ENCODE measurements around the gene RASAL2.

GRCh38 chr1:178109348-178110143, 15.6 kb downstream of the RASAL2 start:
- TF ChIP-seq CTCF (conservative IDR thresholded peaks at IDR 0.05; ENCODE audit: low read depth in 2 of 2), result no peak
- TF ChIP-seq REST (IDR thresholded peaks at IDR 0.05; ENCODE audit: unreplicated experiment), result no peak
- no peak for TF ChIP-seq CREB1 (CRISPR knock-in tag; IDR thresholded peaks at IDR 0.05; ENCODE audit: low read depth)
- no peak for TF ChIP-seq POLR2AphosphoS5 (IDR thresholded peaks at IDR 0.05; ENCODE audit: low read depth)
- TF ChIP-seq EZH2 (IDR thresholded peaks at IDR 0.05; ENCODE audit: low read depth, unreplicated experiment), result no peak

Measured in GM23338 (cell line).